Measurements from ENCODE around the gene PARP11. TPM values are rescaled to one million over a fixed set of nuclear protein-coding genes. Genes with fewer than 3 reads are reported as not detected.

The PARP11 gene
- total RNA-seq, 1 donor from 2014 or later, result 10.8 TPM

DNA sequence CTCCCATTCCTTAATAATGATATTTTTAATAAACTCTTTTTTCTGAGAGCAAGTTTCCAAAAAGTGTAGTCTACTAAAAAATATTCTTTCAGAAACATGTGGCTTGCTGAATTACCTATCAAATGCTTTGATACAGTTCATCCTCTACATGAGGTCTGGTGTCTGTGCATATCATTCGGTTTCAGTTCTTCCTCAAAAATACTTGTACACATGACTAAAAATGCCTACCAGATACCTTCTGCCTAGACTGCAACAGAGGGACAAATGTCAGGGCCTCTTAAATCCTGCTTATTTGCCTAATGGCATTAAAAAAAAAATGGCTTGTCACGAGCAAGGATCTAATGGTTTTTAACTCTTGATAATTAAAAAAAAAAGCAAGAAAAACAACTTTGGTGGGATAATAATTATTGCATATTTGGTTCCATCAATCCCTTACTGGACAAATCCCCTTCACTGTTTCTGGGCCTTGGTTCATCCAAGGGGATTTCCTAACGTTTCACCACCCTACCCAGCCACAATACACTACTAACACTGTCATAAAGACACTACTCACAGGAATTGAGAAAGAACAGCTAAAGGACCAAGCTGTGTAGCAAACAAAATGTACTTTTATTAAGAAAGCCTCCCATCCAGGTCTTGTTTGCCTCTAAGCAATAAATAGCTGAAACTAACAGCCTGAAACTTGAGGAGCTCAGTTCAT lies 45.7 kb downstream of the PARP11 start:
- DNase-seq (ENCODE audit: low spot score), result no peak

DNA sequence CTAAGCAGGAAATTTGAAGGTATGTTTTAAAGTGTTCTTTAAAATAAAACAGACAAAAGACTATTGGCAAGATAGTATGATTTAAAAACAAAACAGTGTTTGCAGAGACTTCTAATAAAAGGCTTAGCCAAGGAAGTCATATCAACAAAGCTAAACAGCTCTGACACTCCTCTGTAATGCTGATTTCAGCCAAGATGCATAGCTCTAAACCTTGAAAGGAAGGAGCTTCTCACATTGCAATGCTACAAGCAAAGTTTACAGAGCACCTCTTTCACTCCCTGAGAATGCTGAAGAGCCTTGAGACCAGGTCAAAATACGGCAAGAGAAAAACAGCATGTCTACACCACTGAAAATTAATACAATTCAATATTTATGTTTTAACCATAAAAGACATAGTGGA lies 51.8 kb downstream of the PARP11 start:
- DNase-seq (ENCODE audit: low spot score), result no peak

DNA sequence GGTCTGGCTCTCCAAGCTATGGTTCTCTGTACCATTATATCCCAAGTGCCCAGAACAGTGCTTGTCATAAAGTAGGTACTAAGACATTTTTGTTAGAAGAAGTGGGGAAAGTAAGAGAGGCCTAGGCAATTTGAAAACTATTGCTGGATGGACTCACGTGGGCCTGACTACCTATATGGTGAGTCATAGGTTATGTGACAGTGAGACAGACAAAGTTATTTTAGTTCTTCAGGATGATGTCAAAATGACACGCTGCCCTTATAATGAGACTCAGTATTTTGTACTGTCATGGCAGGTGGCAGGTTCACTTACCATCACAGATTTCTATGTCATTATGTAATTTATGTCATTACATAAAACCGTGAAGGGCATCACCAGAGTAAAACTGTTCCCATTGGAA lies 53.1 kb downstream of the PARP11 start:
- no peak for DNase-seq (ENCODE audit: low spot score)

DNA sequence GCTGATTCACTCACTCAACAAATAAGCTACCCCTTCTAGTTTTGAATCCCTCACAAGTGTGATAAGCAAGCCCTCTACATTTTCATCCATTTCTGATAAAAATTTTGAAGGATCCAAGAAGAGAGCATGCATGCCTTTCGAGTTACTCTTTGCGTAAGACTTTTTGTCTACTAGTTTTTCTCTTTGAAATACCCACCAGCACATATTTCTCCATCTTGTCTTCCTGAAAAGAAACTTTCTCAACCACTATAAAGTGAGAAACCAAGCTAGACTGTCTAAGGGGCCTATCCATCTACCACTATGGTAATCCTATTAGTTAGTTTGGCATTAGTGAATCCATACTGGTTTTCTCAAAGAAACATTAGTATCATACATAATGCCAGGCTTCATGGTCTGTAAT lies 56.9 kb downstream of the PARP11 start:
- no peak for DNase-seq (ENCODE audit: low spot score)

DNA sequence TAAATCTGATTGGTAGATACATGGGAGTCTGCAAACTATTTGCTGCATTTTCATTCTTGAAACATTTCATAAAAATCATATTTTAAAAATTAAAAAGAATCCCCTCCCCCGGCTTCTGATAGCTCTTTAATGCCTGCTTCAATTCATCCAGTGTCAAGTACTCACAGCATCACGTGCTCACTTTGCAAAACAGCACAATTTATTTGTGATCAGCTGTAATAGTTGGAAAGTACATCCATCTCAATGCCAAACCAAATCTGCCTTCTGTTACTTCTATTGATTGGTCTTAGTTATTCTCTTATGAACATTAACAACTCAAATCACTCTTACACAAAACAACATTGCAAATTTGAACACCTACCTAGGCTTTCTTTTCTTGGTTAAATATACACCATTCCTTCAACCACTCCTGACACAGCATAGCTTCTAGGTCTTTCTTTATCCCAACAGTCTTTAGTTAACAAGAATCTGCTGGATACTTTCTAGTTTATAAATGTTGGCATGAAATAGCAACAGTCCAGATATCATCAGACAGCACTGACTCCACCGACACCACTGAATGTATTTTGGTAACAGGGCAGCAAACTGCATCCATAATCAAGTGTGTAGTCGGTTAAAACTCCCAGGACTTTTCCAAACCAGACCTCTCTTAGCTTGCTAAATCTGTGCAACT lies 58.0 kb downstream of the PARP11 start:
- DNase-seq (ENCODE audit: low spot score), result no peak

DNA sequence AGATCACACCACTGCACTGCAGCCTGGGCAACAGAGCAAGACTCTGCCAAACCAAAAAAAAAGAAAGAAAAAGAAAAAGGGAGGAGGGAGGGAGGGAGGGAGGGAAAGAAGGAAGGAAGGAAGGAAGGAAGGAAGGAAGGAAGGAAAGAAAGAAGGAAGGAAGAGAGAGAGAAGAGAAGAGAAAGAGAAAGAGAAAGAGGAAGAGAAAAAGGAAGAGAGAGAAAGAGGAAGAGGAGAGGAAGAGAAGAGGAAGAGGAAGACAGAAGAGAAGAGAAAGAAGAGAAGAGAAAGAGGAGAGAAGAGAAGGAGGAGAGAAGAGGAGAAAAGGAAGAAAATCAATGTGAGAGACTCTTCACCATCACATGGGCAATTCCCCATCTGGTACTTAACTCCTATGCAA lies 62.7 kb downstream of the PARP11 start:
- no peak for DNase-seq (ENCODE audit: low spot score)

DNA sequence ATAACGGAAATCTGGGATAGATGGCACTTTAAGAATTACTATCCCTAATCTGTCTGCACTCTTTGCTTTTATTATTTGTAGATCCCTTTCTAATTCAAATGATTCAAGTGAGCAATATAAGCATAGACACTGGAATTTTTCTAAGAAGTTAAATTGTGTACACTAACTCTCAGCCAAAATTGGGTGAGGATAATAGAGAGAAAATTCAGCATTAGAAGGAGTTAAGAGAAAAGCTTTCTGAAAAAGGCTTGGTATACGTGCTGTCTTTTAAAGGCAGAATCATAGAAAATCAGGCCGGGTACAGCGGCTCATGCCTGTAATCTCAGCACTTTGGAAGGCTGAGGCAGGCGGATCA lies 63.2 kb downstream of the PARP11 start:
- no peak for DNase-seq (ENCODE audit: low spot score)

DNA sequence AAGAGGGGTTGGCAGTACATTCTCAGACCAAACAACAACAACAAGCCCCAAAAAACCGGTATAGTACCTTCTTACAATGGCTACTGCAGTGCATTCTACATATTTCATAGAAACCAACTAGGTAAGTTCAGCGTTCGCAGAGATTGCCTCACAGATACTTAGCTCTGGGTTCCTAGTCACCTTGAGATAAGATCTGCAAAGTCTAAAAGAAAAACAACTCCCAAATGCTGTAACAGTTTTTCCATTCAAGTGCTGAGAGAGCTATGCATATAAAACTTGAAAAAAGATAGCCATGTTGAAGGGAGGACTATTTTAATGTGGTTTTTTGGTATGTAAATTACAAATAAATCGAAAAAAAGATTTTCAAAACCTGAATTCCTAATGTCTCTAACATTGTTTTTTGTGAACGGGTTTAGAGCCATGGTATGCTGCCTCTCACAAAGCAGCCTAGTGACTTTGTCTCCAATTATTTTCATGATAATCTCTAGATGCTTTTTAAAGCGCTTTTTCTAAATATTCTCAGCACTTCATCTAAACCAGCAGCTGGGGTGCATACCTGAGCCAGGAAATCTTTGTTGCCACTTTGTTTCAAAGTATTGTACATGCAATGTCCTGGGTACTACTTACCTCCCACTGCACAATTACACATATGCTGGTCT lies 63.7 kb downstream of the PARP11 start:
- peak; percentile 31 for DNase-seq (ENCODE audit: low spot score)

DNA sequence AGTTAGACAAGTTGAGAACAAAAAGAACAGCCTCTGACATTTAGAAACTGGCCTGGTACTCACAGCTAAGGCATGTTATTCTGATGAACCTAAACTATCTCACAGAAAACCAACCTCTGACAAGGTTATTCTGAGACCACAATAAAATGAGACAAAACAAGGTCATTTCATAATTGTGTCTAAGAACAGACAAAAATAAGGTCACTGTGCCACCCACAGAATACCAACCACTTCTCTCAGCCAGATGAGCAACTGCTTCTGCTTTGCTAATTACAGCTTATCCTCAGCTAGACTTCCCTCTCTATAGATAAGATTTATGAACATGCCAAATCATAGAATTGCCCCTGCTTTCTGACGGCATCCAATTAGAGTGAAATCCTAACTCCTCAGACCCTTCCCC lies 68.1 kb downstream of the PARP11 start:
- no peak for DNase-seq (ENCODE audit: low spot score)

DNA sequence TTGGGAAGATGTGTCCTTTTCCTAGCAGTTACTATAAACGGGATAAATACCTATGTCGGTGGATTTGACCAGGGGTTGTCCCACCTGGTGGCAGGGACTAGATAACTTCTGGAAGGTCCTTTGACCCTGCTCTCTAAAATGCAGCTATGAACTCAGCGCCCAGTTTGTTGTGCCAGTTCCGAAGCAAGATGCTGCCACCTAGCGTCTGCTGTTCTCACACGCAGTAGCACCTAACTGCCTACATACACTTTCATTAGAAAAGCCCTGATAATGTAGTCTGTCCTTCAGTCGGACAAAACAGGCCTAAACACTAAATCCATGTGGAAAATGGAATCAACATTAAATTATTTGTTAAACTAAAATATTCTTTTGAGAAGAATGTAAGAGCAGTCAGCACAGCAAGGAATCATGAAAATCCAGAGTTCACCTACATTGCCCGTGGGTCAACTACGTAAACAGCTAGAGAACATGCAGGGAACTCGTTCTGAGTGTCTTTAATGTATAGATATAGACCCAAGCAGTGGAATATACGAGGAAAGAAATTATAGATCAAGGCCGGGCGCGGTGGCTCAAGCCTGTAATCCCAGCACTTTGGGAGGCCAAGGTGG lies 69.2 kb downstream of the PARP11 start:
- DNase-seq (ENCODE audit: low spot score), result peak; percentile 60

DNA sequence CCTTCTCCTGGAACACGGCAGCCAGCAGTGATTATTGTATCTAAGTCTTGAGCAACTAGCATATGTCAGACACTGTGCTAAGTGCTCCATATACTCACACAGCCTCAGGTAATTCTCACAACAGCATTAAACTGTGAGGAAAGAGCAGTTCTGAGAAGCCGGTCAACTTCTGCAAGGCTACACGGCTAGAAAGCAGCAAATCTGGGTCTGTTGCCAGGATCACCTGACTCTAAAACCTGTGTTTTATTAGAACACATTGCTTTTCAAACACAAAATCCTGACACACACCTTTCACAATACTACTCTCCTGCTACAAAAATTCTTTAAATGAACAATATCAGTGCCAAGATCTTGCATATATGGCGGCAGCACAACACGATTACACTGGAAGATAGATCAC lies 70.5 kb downstream of the PARP11 start:
- DNase-seq (ENCODE audit: low spot score), result no peak

DNA sequence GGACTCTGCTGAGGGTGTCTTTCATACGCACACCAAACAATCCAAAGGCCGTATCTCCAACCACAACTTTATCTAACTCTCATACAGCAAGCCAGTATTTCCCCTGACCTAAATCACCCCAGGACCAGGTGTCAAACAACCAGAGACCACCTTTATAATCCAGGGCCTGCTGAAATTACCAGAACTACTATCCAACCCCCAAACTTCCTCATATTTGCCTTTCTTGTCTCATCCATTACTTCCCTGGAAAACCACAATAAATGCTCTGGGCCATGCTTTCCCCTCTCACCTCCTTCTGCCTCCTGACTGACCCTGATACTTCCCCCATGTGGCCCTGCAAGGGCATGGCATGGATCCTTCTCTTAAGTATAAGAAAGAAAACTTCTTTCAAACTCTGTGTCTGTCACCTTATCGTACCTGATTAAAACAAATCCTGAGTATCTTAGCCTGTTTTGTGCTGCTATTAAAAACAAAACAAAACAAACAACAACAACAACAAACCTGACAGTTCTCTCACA lies 75.6 kb downstream of the PARP11 start:
- DNase-seq (ENCODE audit: low spot score), result no peak

DNA sequence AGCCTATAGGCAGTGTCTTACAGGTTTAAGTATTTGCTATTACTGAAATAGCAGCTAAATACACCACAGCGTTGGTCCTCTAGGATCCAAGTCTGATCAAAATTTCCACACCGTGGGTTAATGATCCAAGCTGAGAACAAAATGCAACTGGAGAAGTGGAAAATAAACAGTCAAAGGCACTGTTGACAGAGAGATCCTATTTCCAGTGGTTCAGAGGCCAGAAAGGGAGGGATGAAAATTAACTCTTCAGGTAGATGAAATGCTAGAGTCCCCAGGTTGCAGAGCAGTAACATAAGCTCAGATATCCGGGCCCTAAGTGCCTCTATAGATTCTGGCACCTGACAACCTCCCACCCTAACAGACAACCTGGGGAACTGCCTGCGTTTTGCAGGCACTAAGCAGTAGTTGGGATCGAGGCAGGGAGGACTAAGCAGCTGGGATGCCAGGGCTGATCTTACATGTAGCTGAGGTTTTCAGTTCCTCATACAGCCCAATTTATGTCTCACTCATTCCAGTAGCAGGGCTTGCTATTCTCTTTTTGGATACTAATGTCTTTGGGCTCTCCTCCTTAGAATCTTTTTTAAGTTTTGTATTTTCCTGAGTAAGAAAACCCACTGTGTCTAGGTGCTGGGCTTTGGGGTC lies 77.6 kb downstream of the PARP11 start:
- no peak for DNase-seq (ENCODE audit: low spot score)

DNA sequence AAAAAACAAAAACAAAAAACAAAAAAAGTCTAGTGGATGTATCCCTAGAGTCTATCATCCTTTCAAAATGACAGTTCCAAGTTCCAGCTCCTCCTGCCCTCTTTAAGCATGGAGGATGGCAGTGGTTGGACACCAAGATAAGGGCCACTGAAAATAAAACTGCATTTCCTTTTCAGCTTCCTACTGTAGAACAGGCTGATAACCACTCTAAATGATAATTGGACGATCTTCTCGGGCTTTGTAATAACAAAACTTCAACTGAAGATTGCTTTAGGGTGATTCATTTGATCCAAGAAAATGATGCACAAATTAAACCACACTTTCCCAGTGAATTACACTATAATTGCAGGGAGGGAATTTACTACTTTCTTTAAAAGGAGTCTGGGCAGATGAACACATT lies 78.1 kb downstream of the PARP11 start:
- DNase-seq (ENCODE audit: low spot score), result no peak

DNA sequence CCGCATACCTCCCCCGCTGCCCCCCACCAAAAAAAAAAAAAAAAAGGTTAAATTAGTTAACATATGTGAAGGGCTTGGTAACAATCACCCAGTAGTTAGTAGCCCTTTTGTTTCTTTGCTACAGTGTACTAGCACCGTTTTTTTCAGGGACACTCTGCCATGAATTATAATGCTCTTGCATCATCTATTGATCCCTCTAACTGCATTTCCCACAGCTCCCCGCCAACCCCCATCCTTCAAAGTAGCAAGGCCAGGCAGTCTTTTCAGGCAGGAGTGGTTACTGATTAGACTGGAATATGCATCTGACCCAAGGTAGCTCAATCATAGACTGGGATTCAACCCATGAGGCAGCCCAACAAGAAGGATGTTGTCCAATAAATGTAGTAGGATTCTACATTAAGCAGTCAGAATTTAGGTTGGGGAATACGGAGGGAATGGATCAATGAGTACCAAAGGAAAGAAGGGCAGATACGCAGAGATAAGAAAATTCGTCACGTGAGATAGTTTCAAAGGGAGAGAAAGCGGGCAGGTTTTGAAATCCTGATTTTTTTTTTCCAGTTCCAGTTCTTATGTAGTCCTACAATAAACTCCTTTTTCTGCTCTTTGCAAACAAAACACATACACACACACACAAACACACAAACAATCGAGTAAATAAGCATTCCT lies 80.4 kb downstream of the PARP11 start:
- no peak for DNase-seq (ENCODE audit: low spot score)

DNA sequence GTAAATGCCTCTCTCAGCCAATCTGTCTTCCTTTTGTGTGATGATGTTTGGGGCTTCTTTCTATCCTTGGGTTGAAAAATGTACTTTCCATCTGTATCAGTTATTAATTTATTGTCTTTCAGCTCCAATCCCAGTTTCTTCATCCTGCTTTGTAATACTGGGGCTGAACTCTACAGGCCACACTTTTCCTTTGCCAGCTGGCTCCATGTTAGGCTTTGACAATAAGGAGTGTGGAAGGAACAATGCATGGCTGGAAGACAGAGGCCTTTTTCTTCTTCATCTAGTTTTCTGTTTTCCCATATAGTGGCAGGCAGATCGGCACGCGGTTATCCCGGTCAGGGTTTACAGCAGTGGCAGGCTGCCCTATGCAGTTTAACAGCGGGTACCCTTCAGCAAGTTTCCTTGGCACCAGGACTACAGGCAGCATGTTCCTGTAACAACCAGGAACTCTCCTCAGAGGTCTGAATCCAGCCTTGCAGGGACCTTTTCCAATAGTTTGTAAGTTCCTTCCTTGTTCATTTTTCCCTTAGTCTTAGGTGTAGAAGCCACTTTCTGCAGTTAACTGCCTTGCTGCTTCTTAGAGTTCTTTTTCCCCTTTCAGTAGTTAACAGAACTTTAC lies 81.8 kb downstream of the PARP11 start:
- no peak for DNase-seq (ENCODE audit: low spot score)

DNA sequence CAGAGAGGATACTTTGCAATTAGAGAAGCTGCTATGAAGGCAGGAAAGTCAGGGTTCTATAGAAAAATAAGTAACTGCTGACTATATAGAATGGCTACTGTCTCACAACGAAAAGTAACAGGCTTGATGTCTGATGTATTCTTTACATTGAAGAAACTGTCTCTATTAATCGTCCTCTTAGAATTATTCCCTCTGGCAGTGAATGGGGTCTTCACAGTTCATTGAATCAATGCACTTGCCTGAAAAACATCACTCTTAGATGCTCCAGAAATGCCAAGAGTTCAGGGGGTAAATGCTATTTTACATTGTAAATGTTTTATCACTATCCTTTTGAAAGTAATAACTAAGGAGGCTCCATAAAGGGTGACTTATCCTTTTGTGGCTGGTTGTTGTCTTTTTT lies 82.6 kb downstream of the PARP11 start:
- no peak for DNase-seq (ENCODE audit: low spot score)

DNA sequence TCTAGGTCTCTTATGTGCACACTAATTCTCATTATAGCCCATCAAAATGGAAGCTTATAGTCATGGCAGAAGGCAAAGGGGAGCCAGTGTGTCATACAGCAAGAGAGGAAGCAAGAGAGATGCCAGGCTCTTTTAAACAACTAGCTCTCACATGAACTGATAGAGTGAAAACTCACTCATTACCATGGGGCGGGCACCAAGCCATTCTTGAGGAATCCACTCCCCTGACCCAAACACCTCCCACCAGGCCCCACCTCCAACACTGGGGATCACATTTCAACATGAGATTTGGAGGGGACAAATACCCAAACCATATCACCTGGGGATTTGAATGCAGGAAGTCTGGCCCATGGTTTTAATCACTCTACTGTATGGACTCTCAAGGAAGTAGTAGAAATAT lies 83.4 kb downstream of the PARP11 start:
- DNase-seq (ENCODE audit: low spot score), result no peak

DNA sequence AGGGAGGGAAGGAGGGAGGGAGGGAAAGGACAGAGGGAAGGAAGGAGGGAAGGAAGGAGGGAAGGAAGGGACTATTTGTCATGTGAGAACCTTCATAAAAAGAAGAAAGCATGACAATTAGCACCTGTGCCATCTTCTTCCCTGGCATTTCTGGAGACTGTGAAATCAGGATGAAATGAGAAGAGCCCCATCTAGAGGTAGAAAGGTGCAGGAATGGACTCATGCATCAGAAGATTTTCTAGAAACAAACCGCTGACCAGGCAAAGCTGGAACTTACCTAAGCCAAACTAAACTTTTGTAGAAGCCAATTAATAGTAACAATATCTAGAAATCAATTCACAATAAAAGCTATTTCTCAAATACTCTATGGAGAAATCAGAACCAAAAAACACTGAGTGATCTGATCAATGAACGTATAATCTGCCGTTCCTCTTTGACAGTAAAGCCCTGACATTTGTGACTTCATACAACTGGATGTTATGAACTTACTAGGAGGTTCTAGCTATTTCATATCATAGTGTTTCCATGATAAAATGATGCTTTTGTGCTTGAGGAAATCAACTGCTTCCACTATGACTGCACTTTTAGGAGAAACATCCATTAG lies 95.9 kb downstream of the PARP11 start:
- DNase-seq (ENCODE audit: low spot score), result peak; percentile 43

DNA sequence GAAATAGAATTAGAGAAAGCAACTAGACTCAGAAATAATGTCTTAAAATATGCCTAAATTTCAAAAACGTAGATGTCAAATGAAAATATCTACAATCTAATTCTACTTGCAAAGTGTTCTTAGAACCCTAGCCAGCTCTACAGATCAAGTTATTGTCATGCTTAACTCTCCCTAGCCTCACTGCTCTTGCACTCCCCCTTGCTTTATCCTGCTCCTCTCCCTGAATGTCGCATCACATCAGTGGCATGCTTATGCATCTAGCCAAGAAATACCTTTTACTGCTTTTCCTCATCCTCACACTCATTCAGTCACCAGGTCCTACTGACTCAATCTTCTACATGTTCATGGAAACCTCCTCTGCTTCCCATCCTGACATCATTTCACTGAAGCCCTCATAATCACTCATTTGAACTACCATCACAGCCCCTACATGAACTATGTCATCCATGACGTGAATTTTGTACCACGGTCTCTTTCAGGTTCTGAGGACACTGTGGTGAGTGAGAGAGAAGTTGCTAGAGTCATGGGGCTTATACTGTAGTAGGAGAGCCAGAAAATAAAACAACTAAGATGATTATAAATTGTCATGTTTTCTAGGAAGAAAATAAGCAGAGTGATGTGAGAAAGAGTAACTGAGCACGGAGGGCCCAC lies 97.7 kb downstream of the PARP11 start:
- DNase-seq (ENCODE audit: low spot score), result no peak
